ENCODE results near the gene UBE2Z.

DNA sequence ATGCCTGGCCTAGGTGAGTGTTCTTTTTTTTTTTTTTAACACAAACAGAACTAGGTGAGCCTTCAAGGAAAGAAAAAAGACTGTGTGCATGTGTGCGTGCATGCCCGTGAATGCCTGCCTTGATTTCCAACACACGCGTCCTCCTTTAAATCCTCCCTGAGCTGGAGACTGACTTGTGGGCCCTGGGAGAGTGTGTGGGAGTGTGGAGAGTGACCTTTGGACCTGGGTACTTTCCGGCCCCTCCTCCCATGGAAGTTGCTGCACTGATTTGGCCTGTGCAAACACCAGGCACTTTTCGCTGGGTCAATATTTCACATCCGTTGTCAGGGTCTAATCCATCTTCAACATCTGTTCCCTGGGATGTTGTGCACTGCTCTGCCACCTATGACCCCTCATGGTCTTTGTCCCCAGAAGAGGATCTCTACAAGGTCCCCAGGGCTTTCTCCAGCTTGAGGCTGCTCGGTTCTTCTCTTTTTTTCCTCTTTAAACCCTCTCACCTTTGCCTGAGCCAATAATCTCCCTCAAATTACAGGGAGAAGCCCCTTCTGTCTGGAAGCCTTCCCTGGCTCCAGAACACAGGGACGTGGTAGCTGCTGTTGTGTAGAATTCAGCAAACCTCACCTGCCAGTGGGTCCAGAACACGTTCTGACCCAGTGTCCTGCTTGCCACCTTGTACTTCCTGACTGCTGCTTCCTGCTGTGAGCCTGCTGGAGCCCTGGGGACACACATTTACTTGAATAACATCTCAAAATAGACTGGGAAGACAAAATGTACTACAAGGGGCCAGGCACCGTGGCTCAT lies 36.5 kb upstream of the UBE2Z start:
- TF ChIP-seq, protein P1, sequence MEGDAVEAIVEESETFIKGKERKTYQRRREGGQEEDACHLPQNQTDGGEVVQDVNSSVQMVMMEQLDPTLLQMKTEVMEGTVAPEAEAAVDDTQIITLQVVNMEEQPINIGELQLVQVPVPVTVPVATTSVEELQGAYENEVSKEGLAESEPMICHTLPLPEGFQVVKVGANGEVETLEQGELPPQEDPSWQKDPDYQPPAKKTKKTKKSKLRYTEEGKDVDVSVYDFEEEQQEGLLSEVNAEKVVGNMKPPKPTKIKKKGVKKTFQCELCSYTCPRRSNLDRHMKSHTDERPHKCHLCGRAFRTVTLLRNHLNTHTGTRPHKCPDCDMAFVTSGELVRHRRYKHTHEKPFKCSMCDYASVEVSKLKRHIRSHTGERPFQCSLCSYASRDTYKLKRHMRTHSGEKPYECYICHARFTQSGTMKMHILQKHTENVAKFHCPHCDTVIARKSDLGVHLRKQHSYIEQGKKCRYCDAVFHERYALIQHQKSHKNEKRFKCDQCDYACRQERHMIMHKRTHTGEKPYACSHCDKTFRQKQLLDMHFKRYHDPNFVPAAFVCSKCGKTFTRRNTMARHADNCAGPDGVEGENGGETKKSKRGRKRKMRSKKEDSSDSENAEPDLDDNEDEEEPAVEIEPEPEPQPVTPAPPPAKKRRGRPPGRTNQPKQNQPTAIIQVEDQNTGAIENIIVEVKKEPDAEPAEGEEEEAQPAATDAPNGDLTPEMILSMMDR (conservative IDR thresholded peaks at IDR 0.05; ENCODE audit: low read depth, low read length), result no peak
- no peak for TF ChIP-seq EZH2 (IDR thresholded peaks at IDR 0.05; ENCODE audit: low read length, unreplicated experiment)
- no peak for TF ChIP-seq EZH2phosphoT487 (IDR thresholded peaks at IDR 0.05; ENCODE audit: borderline replicate concordance, low read length)

All from PC-3 (cell line).